T-helper 1 cell treated with Interleukin-12 subunit alpha and Interleukin-12 subunit beta and Interleukin-4 antibody, amounts not matched to agents 30 ng/mL and 1 ng/mL, for 36 hours (primary cell): ENCODE data around the gene PLBD1. TPM values are rescaled to one million over a fixed set of nuclear protein-coding genes. Genes with fewer than 3 reads are reported as not detected.

ENCODE experiments used
- intact Hi-C: fragments of 100-400 bp; cut with micrococcal nuclease; formaldehyde crosslinking; loops from one replicate; pipeline ENCODE4 v1.15.1; 2024
- total RNA-seq: library from RNA; stranded (reverse); gene quantifications from 2 replicates; pipeline ENCODE4 v1.2.3, GENCODE V29; 2022

PLBD1 gene
- total RNA-seq, 1 donor from 2014 or later = not detected

DNA sequence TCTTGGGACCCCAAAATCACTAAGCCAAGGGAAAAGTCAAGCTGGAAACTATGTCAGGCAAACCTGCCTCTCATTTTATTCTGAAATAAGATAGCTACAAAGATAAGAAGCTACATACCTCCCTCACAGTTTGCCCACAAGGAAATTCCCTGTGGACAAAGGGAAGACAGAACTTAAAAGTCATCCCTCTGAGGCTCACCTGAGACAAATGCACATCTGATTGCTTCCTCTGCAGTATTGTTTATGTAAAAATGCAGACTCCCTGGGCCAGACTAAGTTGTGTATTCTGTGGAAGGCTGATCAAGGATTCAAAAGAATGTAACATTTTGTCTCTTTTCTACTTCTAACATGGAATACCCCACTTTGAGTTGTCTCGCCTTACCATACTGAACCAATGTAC, 2.5 kb upstream of the PLBD1 start:
- intact Hi-C loops = no loop called here

DNA sequence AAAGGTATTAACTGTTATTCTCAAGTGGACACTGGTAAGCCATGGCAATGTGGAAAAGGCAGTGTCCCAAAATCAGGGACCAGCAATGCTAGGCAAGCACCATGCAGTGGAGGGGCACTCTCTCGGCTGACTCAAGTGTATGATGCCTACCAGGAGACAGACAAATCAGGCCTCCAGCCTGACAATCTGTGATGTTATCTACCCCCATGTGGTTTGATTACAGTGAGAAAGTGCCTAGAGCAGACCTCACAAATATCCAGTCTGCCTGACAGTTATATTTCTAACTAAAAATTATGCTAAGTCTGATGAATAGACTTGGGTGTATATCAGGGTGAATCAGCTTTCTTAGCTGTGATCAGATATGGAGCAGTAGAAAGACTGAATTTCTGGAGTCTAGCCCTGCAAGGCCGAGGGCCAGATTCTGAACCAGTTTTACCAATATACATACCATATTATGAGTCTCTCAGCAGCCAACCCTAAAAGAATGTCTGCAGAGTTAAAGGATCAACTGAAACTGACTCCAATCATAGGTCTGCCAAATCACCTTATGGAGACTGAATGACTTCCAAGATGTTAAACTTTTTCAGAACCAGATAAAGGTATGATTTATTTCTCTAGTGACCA, 3.2 kb downstream of the PLBD1 start:
- intact Hi-C loops = no loop called here

DNA sequence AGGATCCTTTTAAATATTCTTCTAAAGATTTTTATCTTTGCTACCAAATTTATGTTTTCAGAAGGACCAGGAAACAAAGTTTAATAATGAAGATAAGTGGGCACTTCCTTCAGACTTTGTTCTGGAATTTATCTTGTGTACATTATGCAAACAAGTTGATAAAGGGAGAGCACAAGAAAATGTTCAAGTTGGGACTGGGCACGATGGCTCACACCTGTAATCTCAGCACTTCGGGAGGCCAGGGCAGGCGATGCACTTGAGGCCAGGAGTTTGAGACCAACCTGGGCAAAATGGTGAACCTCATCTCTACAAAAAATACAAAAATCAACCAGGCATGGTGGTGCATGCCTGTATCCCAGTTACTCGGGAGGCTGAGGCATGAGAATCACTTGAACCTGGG, 4.6 kb downstream of the PLBD1 start:
- intact Hi-C loops = no loop called here

DNA sequence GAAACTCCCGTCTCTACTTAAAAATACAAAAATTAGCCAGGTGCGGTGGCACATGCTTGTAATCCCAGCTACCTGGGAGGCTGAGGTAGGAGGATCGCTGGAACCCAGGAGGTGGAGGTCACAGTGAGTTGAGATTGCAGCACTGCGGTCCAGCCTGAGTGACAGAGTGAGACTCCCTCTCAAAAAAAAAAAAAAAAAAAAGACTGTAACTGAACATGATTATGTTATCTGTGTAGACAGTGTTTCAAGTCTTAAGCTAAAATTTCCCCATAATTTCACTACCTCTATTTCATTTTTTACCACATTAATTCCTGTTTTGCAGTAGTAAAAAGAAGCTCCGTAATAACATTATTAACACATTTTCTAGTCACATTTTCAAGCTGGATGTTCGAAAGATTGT, 5.4 kb downstream of the PLBD1 start:
- intact Hi-C loops = no loop called here

DNA sequence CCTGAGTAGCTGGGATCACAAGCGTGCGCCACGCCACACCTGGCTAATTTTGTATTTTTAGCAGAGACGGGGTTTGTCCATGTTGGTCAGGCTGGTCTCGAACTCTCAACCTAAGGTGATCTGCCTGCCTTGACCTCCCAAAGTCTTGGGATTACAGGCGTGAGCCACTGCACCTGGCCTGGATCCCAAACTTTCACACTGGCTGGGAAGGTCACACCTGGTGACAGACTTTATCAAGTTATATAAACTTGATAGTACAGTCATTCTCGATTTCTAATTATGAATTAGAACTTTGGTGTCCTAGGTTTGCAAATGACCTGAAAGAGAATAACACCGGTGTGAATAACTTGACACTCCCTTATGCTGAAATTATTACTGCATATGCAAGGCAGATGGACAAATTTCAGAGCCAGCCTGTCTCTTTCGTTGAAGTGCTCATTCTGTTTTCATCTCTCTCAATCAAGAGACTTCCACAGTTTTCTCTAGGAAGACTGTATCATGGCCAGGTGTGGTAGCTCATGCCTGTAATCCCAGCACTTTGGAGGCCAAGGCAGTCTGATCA, 5.9 kb downstream of the PLBD1 start:
- intact Hi-C loops = no loop called here

DNA sequence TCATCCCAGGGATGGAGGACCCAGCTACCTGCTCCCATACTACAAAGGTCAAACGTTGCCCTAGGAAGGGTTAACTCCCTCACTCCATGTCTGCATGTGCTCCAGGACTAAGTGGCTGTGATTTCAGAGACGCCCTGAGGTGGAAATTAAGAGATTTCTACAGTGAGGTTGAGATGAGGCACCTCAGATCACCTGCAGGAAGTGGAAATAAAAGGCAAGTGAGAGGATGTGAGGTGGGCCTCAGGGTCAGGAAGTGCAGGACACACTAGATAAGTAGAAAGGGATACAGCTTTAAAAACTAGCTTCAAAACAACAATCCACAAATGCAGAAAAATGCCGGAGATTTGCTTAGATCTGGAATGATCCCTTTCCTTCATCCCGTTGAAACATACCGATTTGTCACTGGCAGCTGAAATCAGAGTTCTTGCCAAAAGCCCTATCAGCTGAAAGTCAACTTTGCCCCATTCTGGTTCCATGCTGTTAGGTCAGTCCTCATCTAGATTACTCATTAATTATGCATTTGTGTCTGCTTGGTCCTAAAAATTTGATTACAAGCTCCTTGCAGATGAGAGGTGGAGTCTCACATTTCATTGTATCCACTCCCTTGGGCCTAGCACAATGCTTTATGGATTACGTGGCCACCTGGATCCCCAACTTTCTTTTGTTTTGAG, 6.6 kb downstream of the PLBD1 start:
- intact Hi-C loops = no loop called here

DNA sequence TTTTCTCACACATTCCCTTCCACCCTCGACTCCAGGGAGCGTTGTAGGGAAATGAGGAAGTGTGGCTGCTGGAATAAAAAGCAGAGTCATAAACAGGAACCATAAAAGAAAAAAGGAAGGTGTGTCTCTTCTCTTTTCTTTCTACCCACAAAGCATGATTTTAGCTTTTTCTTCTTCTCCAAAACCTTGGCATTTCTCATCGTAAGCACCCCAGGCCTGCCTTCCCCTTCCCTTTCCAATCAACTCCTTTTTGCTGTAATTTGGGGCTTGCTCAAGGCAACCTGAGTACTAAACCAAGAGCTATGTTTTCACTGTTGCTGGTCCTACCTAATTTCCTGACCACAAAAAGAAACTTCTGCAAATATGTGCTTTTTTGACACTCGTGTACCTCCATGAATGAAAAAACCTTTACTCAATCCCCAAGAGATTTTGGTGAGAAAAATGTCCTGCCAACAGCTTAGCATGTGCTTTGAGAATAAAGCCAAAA, 9.2 kb downstream of the PLBD1 start:
- intact Hi-C loops = no loop called here

DNA sequence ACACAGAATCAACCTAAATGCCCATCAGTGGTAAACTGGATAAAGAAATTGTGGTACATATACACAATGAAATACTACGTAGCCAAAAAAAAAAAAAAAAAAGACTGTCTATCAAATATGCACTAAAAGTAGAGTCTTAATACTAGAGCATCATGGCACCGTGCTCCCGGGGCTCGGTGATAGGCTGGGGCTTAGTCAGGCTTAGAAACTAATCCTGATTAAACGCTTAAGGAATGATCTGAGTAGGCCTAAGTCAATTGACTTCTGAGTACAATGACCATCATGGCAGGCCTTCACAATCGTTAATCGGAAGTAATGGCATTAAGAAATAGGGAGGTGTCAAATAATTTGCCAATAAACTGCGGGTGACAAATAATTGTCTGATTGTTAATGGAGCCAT, 9.7 kb downstream of the PLBD1 start:
- intact Hi-C loops = no loop called here

DNA sequence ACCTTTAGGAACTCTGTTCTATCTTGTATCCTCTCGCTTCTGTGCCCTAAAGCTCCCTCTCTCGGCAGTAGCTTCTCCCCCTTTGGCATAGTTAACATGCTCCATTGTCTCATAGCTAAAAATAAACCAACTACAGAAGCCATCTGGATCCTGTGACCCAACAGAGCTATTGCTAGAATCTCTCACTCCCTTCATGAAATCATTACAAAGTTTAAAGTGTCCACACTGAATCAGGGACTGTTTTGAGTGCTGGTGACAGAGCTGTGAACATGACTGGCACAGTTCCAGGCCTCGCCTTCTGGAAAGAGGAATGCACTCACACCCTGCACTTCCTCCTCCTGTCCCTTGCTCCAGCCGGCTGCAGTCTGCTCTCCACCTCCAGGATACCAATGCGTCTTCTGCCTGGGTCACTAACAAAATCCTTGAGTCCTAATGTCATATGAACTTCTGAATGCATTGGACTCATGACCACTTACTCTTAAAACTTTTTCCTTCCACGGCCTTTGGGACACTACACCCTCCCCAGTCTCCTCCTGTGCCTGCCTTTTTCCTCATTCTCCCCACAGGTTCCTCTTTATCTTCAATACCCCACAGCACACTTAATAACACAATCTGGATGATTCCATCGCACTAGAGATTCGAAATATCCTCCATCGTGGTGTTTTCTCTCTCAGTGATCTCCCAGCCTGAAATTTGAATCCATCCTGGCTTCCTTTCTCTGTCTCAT, 13.2 kb downstream of the PLBD1 start:
- intact Hi-C loops = no loop called here

DNA sequence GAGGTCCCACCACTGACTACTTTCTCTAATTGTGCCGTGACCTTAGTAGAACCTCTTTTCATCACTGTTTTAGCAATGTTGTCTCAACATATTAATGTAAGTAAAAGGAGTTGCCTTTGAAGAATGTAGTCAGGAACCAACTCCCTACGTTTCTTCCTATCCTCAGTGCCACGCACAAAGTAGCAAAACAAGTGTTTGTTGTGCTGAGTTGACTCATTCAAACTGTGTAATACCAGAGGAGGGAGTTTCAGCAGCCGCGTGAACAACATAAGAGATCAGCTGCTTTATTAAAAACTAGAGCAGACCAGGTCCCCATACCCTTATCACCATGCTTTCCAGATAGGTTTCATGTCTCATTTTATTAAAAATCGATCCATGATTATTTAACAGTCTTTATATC, 19.1 kb downstream of the PLBD1 start:
- intact Hi-C loops = no loop called here

DNA sequence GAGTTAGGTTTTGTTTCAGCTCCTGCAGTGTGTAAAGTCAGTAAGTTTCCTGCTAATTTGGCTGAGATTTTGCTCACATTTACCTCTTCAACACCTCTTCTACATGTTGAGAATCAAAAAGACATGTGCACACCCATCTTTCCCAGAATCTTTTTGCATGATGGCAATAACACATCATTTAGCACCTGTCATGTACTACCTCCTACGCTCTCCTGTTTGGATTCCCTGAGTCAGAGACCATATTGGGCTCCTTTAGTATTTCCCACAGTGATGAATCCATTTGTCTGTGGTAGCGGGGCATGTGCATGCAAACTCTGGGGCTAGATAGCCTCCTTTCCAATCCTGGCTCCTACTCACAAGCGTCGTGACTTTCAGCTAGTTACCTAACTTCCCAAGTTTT, 20.1 kb downstream of the PLBD1 start:
- intact Hi-C loops = no loop called here

DNA sequence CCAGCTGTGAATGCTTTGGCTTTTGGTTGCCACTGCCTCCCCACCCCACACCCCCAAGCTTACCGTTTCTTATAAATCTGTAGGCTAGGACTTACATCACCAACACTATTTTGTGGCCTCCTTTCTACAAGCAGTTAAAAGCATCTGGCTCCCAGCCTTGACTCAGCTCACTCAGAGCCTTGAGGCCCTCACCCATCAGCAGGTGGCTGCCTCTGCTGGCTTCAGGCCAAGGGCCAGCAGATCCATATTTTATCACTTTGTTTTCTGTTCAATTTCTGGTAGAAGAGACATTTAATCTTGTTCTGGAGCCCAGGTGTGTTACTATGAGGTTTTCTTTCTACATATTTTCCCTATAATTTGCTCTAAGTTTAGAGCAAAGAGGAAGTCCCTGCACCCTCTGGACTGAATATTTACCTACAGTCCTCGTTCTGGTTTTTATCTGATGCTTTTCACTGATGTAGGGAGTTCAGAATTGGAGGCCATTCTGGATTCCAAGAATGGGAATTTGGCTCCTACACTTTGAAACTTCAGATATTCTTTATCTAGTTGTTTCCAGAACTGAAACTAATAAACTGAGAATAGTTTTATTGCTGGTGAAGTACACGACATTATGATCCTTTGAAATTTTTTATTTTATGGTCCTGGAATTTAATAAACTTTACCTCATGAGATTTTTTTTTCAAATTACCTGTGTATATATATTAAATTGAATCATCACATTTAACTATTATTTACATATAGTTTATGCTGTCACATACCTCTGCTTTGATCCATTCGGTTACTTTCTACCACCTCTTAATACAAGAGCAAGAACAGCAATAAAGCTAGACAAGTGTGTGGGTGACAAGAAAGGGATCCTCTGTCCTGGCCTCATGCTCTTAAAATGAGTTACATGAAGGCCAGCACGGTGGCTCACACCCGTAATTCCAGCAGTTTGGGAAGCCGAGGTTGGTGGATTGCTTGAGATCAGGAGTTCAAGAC, 22.2 kb downstream of the PLBD1 start:
- intact Hi-C loops = no loop called here

DNA sequence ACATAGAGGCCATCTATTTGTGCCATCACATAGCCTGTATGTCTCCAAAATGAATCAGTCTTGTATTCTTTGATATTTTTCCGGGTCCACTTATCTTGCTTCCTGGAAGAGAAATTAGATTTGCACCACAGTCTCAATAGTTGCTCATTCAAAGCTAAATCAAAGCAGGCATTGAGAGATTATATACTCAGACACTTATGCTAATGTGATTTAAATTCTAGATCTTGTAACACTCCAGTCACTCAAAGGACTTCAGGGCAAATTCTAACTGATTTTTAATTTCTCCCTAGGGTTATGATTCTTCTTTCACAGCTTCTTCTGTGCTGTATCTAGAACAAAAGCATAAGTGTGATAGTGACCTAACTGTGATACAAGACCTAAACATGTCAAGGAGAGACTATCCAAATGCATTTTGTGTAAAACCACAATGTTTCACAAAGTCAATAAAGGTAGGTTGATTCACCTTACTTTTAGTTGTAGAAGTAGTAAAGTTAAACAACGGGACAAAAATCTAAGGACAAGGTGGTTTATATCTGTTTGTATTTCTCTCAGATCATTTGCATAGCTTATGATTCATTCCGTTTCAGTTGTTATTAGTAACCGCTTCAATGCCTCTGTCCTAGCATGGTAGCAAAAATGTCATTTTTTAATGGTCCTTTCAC, 26.8 kb downstream of the PLBD1 start:
- intact Hi-C loops = no loop called here

DNA sequence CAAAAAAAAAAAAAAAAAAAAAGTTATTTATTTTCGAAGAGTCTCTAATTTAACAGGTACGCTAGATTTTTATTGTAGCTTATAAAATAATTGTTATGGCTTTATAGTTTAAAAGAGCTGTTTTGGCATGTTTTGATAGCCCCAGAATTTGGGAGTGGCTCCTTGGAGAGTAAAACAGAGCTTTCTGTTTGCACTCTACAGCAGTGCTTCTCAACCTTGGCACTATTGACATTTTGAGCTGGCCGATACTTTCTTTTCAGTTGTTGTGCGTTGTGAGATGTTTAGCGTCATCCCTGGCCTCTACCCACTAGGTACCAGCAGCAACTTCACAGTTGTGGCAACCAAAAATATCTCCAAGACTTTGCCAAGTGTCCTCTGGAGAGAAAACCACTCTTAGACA, 30.6 kb downstream of the PLBD1 start:
- intact Hi-C loops = no loop called here

DNA sequence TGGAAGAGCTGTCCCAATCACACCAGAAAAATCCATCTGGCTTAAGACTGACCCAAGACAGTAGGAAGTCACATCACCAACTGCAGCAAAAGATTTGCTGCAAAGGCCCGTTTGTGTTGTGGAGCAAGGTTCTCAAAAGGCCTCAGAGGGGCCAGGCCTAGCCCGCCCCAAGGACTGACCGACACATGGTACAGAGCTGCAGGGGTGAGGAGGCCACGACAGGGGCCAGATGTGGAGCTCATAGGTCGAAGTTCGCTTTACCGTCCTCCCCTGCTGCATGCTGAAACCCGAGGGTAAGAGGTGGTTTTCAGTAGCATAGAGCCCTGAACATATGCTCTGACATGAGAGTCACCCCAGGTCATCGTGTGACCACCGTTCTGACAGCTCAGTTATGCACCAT, 35.5 kb downstream of the PLBD1 start:
- intact Hi-C loops = no loop called here

DNA sequence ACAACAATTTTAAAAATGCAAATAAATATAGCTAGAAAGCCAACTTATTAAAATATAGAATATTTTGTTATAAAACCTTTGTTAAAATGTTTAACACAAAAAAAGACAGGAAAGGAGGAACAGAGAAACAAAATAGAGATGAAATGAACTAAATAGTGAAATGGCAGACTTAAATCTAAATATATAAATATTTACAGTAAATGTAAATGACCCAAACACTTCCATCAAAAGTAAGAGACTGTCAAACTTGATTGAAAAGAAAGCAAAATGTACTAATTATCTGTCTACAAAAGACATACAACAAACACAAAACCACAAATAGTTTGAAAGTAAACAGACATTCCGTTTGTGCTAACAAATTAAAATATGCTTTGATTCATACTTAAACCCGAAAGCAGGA, 41.7 kb downstream of the PLBD1 start:
- intact Hi-C loops = no loop called here

DNA sequence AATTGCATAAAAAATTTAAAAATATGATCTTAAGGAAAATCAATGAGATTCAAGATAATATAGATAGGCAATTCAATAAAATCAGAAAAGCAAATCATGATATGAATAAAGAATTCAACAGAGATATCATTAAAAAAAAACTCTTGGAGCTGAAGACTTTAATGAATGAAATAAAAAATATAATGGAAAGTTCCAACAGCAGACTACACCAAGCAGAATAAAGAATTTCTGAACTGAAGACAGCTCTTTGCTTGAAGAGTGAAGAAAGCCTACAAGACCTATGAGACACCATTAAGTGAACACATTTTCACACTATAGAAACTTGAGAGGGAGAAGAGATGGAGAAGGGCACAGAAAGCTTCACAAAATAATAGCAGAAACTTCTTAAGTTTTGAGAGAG, 45.9 kb downstream of the PLBD1 start:
- intact Hi-C loops = no loop called here

DNA sequence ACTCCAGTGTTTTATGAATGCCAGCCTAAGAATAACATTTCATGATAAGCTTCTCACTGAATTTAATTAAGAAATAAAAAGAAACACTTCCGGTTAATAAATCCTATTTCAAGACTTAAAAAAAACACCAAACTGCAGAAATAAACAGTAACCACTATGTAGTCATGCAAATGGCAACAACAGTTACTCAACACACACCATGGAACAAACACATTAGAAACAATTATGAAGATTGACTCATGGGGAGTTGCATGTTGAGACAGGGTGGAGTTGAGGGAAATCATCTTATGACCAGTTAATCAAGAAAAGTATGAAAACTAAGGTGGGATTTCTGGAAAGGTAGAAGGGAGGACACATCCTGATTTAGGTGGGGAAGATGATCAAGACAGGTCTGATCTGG, 52.7 kb downstream of the PLBD1 start:
- intact Hi-C loops = no loop called here

DNA sequence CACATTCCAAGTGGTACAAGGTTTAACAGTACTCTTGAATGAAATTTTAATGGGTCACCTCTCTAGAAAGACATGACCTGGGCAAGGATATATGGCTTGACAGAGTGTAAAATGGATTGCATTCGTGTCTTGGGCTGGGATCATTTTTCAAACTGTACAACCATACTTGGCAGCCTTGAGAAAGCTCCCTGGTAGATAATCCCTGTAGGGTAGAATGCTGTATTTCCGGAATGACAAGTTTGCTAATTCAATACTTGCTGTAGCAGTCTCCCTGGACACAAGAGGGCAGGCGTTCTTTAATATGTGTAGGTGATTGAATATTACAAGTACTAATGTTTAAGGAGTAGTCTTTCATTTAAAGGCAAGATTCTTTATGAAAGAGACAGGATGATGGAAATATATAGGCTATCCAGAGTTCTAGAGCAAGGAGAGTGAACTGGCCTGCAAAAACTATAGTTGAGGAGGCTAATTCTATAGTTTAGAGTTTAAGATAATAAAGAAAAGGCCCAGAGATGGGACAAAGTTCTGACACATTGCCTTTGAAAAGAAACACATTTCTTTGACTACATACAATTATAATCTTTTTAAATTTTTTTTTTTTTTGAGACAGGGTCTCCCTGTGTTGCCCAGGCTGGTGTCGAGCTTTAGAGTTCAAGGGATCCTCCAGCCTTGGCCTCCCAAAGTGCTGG, 53.4 kb downstream of the PLBD1 start:
- intact Hi-C loops = no loop called here

DNA sequence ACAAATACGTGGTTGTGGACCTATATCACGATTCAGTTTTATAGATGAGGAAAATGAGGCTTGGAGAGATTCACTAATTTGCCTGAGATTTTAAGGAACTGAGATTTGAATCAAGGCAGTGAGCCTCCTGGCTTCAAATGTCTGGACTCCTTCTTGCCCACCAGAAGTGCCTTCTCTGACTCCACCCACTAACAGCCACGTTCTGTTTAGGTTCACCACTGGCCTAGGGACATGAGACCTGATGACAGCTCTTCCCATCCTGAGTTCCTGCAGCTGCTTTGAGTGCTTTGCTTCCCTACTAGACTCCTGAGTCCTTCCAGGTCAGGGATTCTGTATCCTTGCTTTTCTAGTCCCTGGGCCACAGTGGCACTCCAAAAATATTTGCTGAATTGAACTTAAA, 57.1 kb downstream of the PLBD1 start:
- intact Hi-C loops = no loop called here
